NCI-H2227 (cell line): ENCODE measurements around the gene SPPL2A.
"Not testable (repeated sequence)": the region's sequence is repeated elsewhere in the genome, so short reads cannot be mapped to it uniquely, and the experiment has no call there.

Experiments used
- DNase-seq: peaks from one replicate; lab custom pipeline; 2025; ENCODE audit not compliant: unreplicated experiment; lab: John Stamatoyannopoulos, UW

The SPPL2A gene

GRCh38 chr15:50773389-50773788 lies 7.9 kb upstream of the SPPL2A start:
- DNase-seq = no peak

GRCh38 chr15:50767332-50767861 lies 1.9 kb upstream of the SPPL2A start:
- no peak for DNase-seq

GRCh38 chr15:50764461-50765194 lies 878 bp downstream of the SPPL2A start:
- no peak for DNase-seq

- DNase-seq = no peak
These were observed 6.7 kb downstream of the SPPL2A start for GRCh38 chr15:50758712-50759205.

- no peak for DNase-seq
These were observed 12.0 kb downstream of the SPPL2A start for GRCh38 chr15:50753463-50753862.

- DNase-seq = no peak
These were observed 14.1 kb downstream of the SPPL2A start for GRCh38 chr15:50751394-50751793.

GRCh38 chr15:50750227-50750705 lies 15.2 kb downstream of the SPPL2A start:
- no peak for DNase-seq

GRCh38 chr15:50747523-50747922 lies 18.0 kb downstream of the SPPL2A start:
- no peak for DNase-seq

- DNase-seq = no peak
These were observed 20.9 kb downstream of the SPPL2A start for GRCh38 chr15:50744601-50745000.

- no peak for DNase-seq
These were observed 24.6 kb downstream of the SPPL2A start for GRCh38 chr15:50740955-50741354.

GRCh38 chr15:50736823-50737222 lies 28.7 kb downstream of the SPPL2A start:
- DNase-seq = no peak

GRCh38 chr15:50735156-50735555 lies 30.4 kb downstream of the SPPL2A start:
- DNase-seq = no peak

GRCh38 chr15:50726315-50726714 lies 39.2 kb downstream of the SPPL2A start:
- no peak for DNase-seq

GRCh38 chr15:50718700-50719125 lies 46.8 kb downstream of the SPPL2A start:
- DNase-seq = no peak

- no peak for DNase-seq
These were observed 53.5 kb downstream of the SPPL2A start for GRCh38 chr15:50712018-50712417.

GRCh38 chr15:50710585-50710984 lies 54.9 kb downstream of the SPPL2A start:
- DNase-seq = no peak

- DNase-seq = no peak
These were observed 57.6 kb downstream of the SPPL2A start for GRCh38 chr15:50707878-50708427.

- no peak for DNase-seq
These were observed 62.7 kb downstream of the SPPL2A start for GRCh38 chr15:50702762-50703334.

- no peak for DNase-seq
These were observed 67.4 kb downstream of the SPPL2A start for GRCh38 chr15:50698101-50698500.

- no peak for DNase-seq
These were observed 68.3 kb downstream of the SPPL2A start for GRCh38 chr15:50697109-50697797.

GRCh38 chr15:50694634-50695165 lies 70.8 kb downstream of the SPPL2A start:
- not testable (repeated sequence) for DNase-seq
